Measurements from ENCODE around the gene SEMA4F. TPM values are rescaled to one million over a fixed set of nuclear protein-coding genes. Genes with fewer than 3 reads are reported as not detected.

The SEMA4F gene
- total RNA-seq, 2 experiments from 2014 or later = 2.3 to 3.3 TPM

- no peak overlapping the region for H3K27ac ChIP-seq (ENCODE audit: low read depth, low read length, poor library complexity, severe bottlenecking)
- H3K4me1 ChIP-seq (ENCODE audit: insufficient read depth, low read length, poor library complexity, severe bottlenecking) = peaks cover 3% of the 10 kb centered on the region
- H3K4me3 ChIP-seq (ENCODE audit: low read depth, low read length, poor library complexity, severe bottlenecking) = no peak overlapping the region
- POLR2A ChIA-PET = no interaction called here
- H3K79me2 ChIP-seq (ENCODE audit: insufficient read depth, low read depth, low read length) = no peaks in the 10 kb centered on the region
- H3K4me2 ChIP-seq (ENCODE audit: low read length) = no peak overlapping the region
- BruUV-seq (replicated peaks) = no TSS peak
- CTCF ChIA-PET (ENCODE audit: unreplicated experiment) = no interaction called here
- H3K9me3 ChIP-seq (ENCODE audit: low read length) = no peaks in the 10 kb centered on the region
- no peaks in the 10 kb centered on the region for H3K9me2 ChIP-seq (ENCODE audit: insufficient read depth, low read length)
- H2AFZ ChIP-seq (ENCODE audit: low read length) = no peak overlapping the region
- H3K36me3 ChIP-seq (ENCODE audit: insufficient read depth, low read length) = no peaks in the 10 kb centered on the region
- no peak for TF ChIP-seq EZH2phosphoT487 (IDR thresholded peaks at IDR 0.05; ENCODE audit: borderline replicate concordance, low read depth, low read length)
- no peak for TF ChIP-seq CTCF (conservative IDR thresholded peaks at IDR 0.05; ENCODE audit: low read length)
- intact Hi-C loops (cut with micrococcal nuclease; ENCODE audit: unreplicated experiment) = no loop called here
- H4K20me1 ChIP-seq (ENCODE audit: insufficient read depth, low read length) = no peaks in the 10 kb centered on the region
- DNase-seq (ENCODE audit: low spot score) = no peak
Observed at GRCh38 chr2:74658516-74658915, 4.5 kb downstream of the SEMA4F start.

- Histone ChIP-seq H2AFZ (ENCODE audit: low read length) (no peak overlapping the region), H3K36me3 (ENCODE audit: insufficient read depth, low read length) (no peaks in the 10 kb centered on the region), H3K79me2 (ENCODE audit: insufficient read depth, low read depth, low read length) (no peaks in the 10 kb centered on the region), H3K9me2 (ENCODE audit: insufficient read depth, low read length) (no peaks in the 10 kb centered on the region), H3K4me3 (ENCODE audit: low read depth, low read length, poor library complexity, severe bottlenecking) (no peak overlapping the region), H4K20me1 (ENCODE audit: insufficient read depth, low read length) (no peaks in the 10 kb centered on the region), H3K4me2 (ENCODE audit: low read length) (no peak overlapping the region), H3K4me1 (ENCODE audit: insufficient read depth, low read length, poor library complexity, severe bottlenecking) (no peaks in the 10 kb centered on the region), H3K9me3 (ENCODE audit: low read length) (no peaks in the 10 kb centered on the region), H3K27ac (ENCODE audit: low read depth, low read length, poor library complexity, severe bottlenecking) (no peak overlapping the region)
- intact Hi-C loops (cut with micrococcal nuclease; ENCODE audit: unreplicated experiment) = no loop called here
- POLR2A ChIA-PET = no interaction called here
- BruUV-seq (replicated peaks) = no TSS peak
- CTCF ChIA-PET (ENCODE audit: unreplicated experiment) = no interaction called here
- DNase-seq (ENCODE audit: low spot score) = no peak
- TF ChIP-seq EZH2phosphoT487 (IDR thresholded peaks at IDR 0.05; ENCODE audit: borderline replicate concordance, low read depth, low read length) (no peak), CTCF (conservative IDR thresholded peaks at IDR 0.05; ENCODE audit: low read length) (no peak)
Observed at GRCh38 chr2:74659462-74659861, 5.4 kb downstream of the SEMA4F start.

GRCh38 chr2:74668087-74668486 lies 14.0 kb downstream of the SEMA4F start:
- ChIA-PET CTCF (ENCODE audit: unreplicated experiment) (no interaction called here), POLR2A (no interaction called here)
- H3K9me2 ChIP-seq (ENCODE audit: insufficient read depth, low read length) = no peaks in the 10 kb centered on the region
- no peak for DNase-seq (ENCODE audit: low spot score)
- intact Hi-C loops (cut with micrococcal nuclease; ENCODE audit: unreplicated experiment) = no loop called here
- TF ChIP-seq EZH2phosphoT487 (IDR thresholded peaks at IDR 0.05; ENCODE audit: borderline replicate concordance, low read depth, low read length) = no peak
- no peak for TF ChIP-seq CTCF (conservative IDR thresholded peaks at IDR 0.05; ENCODE audit: low read length)
- no peaks in the 10 kb centered on the region for H4K20me1 ChIP-seq (ENCODE audit: insufficient read depth, low read length)
- H3K4me1 ChIP-seq (ENCODE audit: insufficient read depth, low read length, poor library complexity, severe bottlenecking) = no peaks in the 10 kb centered on the region
- no peak overlapping the region for H3K4me2 ChIP-seq (ENCODE audit: low read length)
- no peak overlapping the region for H2AFZ ChIP-seq (ENCODE audit: low read length)
- H3K79me2 ChIP-seq (ENCODE audit: insufficient read depth, low read depth, low read length) = no peaks in the 10 kb centered on the region
- no peak overlapping the region for H3K4me3 ChIP-seq (ENCODE audit: low read depth, low read length, poor library complexity, severe bottlenecking)
- BruUV-seq (replicated peaks) = no TSS peak
- no peaks in the 10 kb centered on the region for H3K36me3 ChIP-seq (ENCODE audit: insufficient read depth, low read length)
- no peak overlapping the region for H3K27ac ChIP-seq (ENCODE audit: low read depth, low read length, poor library complexity, severe bottlenecking)
- no peaks in the 10 kb centered on the region for H3K9me3 ChIP-seq (ENCODE audit: low read length)
